GM21528 (cell line): ENCODE data around the gene CUL5.
"Not testable (repeated sequence)": the region's sequence is repeated elsewhere in the genome, so short reads cannot be mapped to it uniquely, and the experiment has no call there.

Experiments used
- ATAC-seq: cut with Tn5 transposase; IDR thresholded peaks from one replicate; pipeline ENCODE4 v1.9.1; 2021; ENCODE audit warnings: mild to moderate bottlenecking, moderate library complexity; ENCODE audit not compliant: unreplicated experiment, low FRiP score

CUL5 gene

GRCh38 chr11:108019870-108020540 is 11.3 kb downstream of the CUL5 start:
- no peak for ATAC-seq

GRCh38 chr11:108025387-108026080 is 16.8 kb downstream of the CUL5 start:
- peak; percentile 90 for ATAC-seq

DNA sequence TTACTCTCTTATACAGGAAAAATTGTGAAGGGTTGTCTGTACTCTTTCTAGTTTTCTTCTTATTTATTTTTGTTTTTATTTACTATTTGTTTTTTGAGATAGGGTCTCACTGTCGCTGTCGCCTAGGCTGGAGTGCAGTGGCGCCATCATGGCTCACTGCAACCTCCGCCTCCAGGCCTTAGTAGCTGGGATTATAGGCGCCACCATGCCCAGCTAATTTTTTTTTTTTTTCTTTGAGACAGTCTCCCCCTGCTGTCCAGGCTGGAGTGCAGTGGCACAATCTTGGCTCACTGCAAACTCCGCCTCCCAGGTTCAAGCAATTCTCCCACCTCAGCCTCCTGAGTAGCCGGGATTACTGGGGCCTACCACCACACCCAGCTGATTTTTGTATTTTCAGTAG is 18.4 kb downstream of the CUL5 start:
- no peak for ATAC-seq

- not testable (repeated sequence) for ATAC-seq
Measured at GRCh38 chr11:108028822-108029441, 20.2 kb downstream of the CUL5 start.

DNA sequence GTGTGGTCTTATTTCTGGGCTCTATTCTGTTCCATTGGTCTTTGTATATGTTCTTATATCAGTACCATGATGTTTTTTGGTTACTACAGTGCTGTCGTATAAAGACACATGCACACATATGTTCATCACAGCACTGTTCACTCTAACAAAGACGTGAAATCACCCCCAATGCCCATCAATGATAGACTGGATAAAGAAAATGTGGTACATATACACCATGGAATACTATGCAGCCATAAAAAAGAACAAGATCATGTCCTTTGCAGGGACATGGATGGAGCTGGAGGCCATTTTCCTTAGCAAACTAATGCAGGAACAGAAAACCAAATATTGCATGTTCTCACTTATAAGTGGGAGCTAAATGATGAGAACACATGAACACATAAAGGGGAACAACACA is 22.9 kb downstream of the CUL5 start:
- not testable (repeated sequence) for ATAC-seq

DNA sequence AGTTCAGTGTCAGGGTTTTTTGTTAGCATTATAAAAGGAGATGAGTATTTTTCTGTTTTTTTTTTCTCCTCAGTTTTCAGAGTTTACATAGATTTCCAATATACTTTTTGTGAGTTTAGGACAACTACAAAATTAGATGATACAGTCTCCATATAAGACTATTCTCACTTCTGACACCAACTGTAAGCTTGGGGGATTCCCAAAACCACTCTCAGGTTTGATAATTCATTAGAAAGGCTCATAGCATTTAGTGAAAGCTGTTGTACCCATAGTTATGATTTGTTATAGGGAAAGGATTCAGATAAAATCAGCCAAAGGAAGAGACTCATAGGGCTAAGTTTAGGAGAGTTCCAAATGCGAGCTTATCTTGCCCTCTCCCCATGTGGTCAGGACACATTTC is 24.1 kb downstream of the CUL5 start:
- no peak for ATAC-seq

- ATAC-seq = no peak
Measured at GRCh38 chr11:108034034-108034433, 25.3 kb downstream of the CUL5 start.

GRCh38 chr11:108034952-108035351 is 26.3 kb downstream of the CUL5 start:
- ATAC-seq = no peak

GRCh38 chr11:108035690-108036089 is 27.0 kb downstream of the CUL5 start:
- no peak for ATAC-seq

DNA sequence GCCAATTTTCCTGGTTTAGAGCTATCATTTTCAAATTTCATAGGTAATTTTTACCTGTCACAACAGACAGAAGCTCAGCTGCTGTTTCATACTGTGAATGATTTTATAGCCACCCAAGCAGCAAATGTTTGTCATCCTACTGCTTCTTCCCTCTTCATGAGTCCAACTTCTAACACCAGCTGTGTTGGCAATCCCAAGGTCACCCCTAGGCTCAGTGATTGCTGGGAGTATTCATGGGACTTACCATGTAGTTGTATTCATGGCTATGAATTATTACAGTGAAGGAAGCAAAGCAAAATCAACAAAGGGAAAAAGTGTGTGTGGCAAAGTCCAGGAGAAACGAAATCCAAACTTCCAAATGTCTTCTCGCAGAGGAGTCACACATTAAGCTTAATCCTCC is 28.5 kb downstream of the CUL5 start:
- no peak for ATAC-seq

- ATAC-seq = no peak
Measured at GRCh38 chr11:108037636-108038035, 28.9 kb downstream of the CUL5 start.

DNA sequence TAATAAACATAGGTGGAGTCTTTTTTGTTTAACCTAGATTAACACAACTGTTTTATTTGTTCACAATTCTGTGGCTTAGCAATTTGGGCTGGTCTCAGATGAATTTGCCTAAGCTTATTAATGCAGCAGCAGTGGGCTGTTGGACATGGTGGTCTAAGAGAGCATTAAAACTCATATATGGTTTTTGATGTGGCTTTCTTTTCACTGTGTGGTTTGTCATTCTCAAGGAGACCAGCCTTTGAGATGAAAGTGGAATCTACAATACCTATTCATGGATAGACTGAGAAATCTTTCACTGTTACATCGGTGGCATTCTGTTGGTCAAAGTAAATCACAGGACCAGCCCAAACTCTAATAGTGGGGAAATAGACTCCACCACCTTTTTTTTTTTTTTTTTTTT is 39.6 kb downstream of the CUL5 start:
- ATAC-seq = no peak

DNA sequence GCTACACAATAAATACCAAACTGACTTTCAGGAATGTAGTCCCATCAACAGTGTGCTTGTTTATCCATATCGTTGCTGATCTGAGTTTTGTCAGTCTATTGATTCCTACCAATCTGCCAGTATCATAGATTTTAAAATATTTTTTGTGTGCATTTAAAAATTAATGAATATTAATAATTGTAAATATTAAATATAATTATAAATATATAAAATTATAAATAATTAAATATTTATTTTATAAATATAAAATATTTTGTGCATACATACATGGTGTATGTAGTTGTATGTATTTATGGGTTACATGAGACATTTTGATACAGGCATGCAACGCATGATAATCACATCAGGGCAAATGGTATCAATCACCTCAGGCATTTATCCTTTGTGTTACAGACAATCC is 53.6 kb downstream of the CUL5 start:
- no peak for ATAC-seq

- no peak for ATAC-seq
Measured at GRCh38 chr11:108063410-108063809, 54.7 kb downstream of the CUL5 start.

GRCh38 chr11:108069947-108070346 is 61.2 kb downstream of the CUL5 start:
- ATAC-seq = peak; percentile 66

DNA sequence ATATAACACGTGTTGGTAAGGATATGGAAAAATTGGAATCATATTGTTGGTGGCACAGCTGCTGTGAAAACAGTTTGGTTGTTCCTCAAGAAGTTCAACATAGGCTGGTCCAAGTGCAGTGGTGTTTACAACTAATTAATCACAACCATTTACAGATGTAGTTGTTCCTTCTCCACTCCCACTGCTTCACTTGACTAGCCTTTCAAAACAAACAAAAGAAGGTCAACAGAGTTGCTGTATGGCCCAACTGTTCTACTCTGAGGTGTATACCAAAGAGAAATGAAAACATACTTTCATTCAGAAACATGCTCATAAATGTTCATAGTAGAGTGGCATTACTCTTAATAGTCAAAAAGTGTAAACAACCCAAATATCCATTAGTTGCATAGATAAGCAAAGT is 76.1 kb downstream of the CUL5 start:
- no peak for ATAC-seq

- no peak for ATAC-seq
Measured at GRCh38 chr11:108085672-108086071, 77.0 kb downstream of the CUL5 start.

DNA sequence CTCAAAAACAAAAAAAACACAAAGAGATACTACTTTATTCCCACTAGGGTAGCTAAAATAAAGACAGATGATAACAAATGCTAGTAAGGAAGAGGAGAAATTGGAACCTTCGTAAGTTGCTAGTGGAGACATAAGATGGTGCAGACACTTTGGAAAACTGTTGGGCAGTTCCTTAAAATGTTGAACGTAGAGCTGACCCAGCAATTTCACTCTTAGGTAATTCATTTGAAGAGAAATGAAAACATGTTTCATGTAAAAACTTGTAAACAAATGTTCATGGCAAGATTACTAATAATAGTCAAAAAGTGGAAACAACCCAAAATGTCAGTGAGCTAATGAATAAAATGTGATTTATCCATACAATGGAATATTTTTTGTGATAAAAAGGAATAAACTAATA is 83.4 kb downstream of the CUL5 start:
- no peak for ATAC-seq

DNA sequence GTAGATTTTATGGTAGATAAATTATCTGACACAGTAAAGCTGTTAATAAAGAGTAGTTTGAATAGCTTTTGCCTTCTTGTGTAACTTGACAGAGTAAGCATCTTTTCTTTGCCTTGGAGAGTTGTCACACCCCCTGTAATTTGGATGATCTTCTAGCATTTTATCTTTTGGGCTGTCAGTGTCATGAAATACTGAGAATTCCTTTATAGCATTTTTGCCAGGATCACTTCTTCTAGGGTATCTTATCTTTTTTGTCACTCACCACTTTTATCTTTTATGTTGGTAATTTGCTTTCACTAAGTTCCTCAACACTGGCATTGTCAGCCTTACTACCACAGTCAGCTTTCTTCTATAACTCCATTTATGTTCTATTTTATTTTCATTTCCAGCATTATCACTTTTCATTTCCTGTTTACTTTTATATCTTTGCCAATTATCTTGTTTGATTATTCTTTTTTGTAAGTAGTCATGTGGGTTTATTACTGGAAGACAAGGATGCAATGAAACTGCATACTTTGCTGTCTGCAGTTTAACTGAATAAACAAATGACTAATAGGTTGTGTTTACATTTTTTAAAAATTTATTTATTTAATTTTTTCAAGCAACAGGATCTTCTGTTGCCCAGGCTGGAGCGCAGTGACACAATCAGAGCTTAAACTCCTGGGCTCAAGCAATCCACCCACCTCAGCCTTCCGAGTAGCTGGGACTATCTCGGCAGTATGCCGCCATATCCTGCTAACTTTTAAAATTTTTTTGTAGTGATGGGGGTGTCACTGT is 84.6 kb downstream of the CUL5 start:
- no peak for ATAC-seq

GRCh38 chr11:108097179-108097578 is 88.5 kb downstream of the CUL5 start:
- no peak for ATAC-seq

- ATAC-seq = no peak
Measured at GRCh38 chr11:108101090-108101775, 92.5 kb downstream of the CUL5 start.
